Adipocyte (in vitro differentiated cells): ENCODE results near the gene RGS10.
A peak's percentile ranks its signal among the peaks of the same experiment; 100 is the strongest.
"Not testable (repeated sequence)": the region's sequence is repeated elsewhere in the genome, so short reads cannot be mapped to it uniquely, and the experiment has no call there.

ENCODE experiments used
- DNase-seq: peaks from one replicate; pipeline ENCODE4 v3.0.0-alpha.2; 2015; ENCODE audit warnings: low read depth
- H3K27me3 ChIP-seq: replicated peaks from 2 replicates; pipeline ENCODE4 v1.7.0; 2013; ENCODE audit warnings: mild to moderate bottlenecking, low read length, moderate library complexity; ENCODE audit not compliant: control insufficient read depth, insufficient read depth
- H3K36me3 ChIP-seq: 2 replicates; pipeline ENCODE4 v1.7.0; 2013; ENCODE audit warnings: low read length, mild to moderate bottlenecking, moderate library complexity; ENCODE audit not compliant: control insufficient read depth, insufficient read depth, severe bottlenecking
- H3K4me1 ChIP-seq: 2 replicates; pipeline ENCODE4 v1.7.0; 2013; ENCODE audit warnings: mild to moderate bottlenecking, low read length, moderate library complexity; ENCODE audit not compliant: control insufficient read depth, insufficient read depth
- H3K4me3 ChIP-seq: 2 replicates; pipeline ENCODE4 v1.7.0; 2013; ENCODE audit warnings: mild to moderate bottlenecking, low read length, moderate library complexity
- H3K9ac ChIP-seq: 2 replicates; pipeline ENCODE4 v1.7.0; 2013; ENCODE audit warnings: mild to moderate bottlenecking, low read length, moderate library complexity
- H3K9me3 ChIP-seq: 2 replicates; pipeline ENCODE4 v1.7.0; 2013; ENCODE audit warnings: mild to moderate bottlenecking, low read length, moderate library complexity; ENCODE audit not compliant: control insufficient read depth

The RGS10 gene

GRCh38 chr10:119542357-119542987 lies at the start of gene RGS10:
TSS of gene RGS10 (minus strand) at chr10:119542719. CDS start at chr10:119542638, 81 bp downstream.
- peak; percentile 89 for DNase-seq
- H3K4me1 ChIP-seq = peaks cover 18% of the 10 kb centered on the region
- peaks cover 2% of the 10 kb centered on the region for H3K27me3 ChIP-seq
- H3K4me3 ChIP-seq = peak within 1 kb of the TSS; percentile 84
- H3K9ac ChIP-seq = peak within 1 kb of the TSS; percentile 80
- no peaks in the 10 kb centered on the region for H3K36me3 ChIP-seq
- H3K9me3 ChIP-seq = no peaks in the 10 kb centered on the region

- H3K9ac ChIP-seq = no peak overlapping the region
- peaks cover 60% of the 10 kb centered on the region for H3K36me3 ChIP-seq
- H3K9me3 ChIP-seq = no peaks in the 10 kb centered on the region
- DNase-seq = no peak
- H3K4me1 ChIP-seq = peaks cover 18% of the 10 kb centered on the region
- H3K27me3 ChIP-seq = no peaks in the 10 kb centered on the region
- H3K4me3 ChIP-seq = no peak overlapping the region
Measured at GRCh38 chr10:119588071-119588470, 45.6 kb upstream of the RGS10 start.

- Histone ChIP-seq H3K4me1 (peaks cover 18% of the 10 kb centered on the region), H3K36me3 (peaks cover 98% of the 10 kb centered on the region), H3K9me3 (no peaks in the 10 kb centered on the region), H3K9ac (no peak overlapping the region), H3K27me3 (no peaks in the 10 kb centered on the region), H3K4me3 (no peak overlapping the region)
- DNase-seq = no peak
Measured at GRCh38 chr10:119578355-119578754, 35.8 kb upstream of the RGS10 start.

GRCh38 chr10:119575991-119576390 lies 33.5 kb upstream of the RGS10 start:
- no peaks in the 10 kb centered on the region for H3K9me3 ChIP-seq

GRCh38 chr10:119575506-119575905 lies 33.0 kb upstream of the RGS10 start:
- DNase-seq = no peak
- Histone ChIP-seq H3K4me1 (no peaks in the 10 kb centered on the region), H3K9ac (no peak overlapping the region), H3K4me3 (no peak overlapping the region), H3K36me3 (peaks cover 90% of the 10 kb centered on the region), H3K27me3 (no peaks in the 10 kb centered on the region), H3K9me3 (no peaks in the 10 kb centered on the region)

More at GRCh38 chr10:119575991-119576390, 33.5 kb upstream of the RGS10 start:
- peaks cover under 1% of the 10 kb centered on the region for H3K4me1 ChIP-seq
- no peaks in the 10 kb centered on the region for H3K27me3 ChIP-seq
- no peak overlapping the region for H3K4me3 ChIP-seq
- H3K36me3 ChIP-seq = peaks cover 94% of the 10 kb centered on the region
- DNase-seq = no peak
- H3K9ac ChIP-seq = no peak overlapping the region

- Histone ChIP-seq H3K9ac (no peak overlapping the region), H3K4me1 (peaks cover 8% of the 10 kb centered on the region), H3K9me3 (no peaks in the 10 kb centered on the region), H3K27me3 (no peaks in the 10 kb centered on the region), H3K36me3 (peaks cover 15% of the 10 kb centered on the region), H3K4me3 (no peak overlapping the region)
- no peak for DNase-seq
Measured at GRCh38 chr10:119567978-119568377, 25.5 kb upstream of the RGS10 start.

GRCh38 chr10:119562097-119562496 lies 19.6 kb upstream of the RGS10 start:
- no peak for DNase-seq
- Histone ChIP-seq H3K36me3 (no peaks in the 10 kb centered on the region), H3K4me3 (no peak overlapping the region), H3K9me3 (no peaks in the 10 kb centered on the region), H3K9ac (no peak overlapping the region), H3K27me3 (no peaks in the 10 kb centered on the region), H3K4me1 (no peaks in the 10 kb centered on the region)

- not testable (repeated sequence) for H3K36me3 ChIP-seq, H3K9me3 ChIP-seq, H3K4me3 ChIP-seq, DNase-seq, H3K9ac ChIP-seq, H3K27me3 ChIP-seq, H3K4me1 ChIP-seq
Measured at GRCh38 chr10:119559511-119559910, 17.0 kb upstream of the RGS10 start.

GRCh38 chr10:119556081-119556480 lies 13.6 kb upstream of the RGS10 start:
- DNase-seq, H3K27me3 ChIP-seq, H3K9me3 ChIP-seq, H3K4me3 ChIP-seq, H3K9ac ChIP-seq, H3K4me1 ChIP-seq, H3K36me3 ChIP-seq: not testable (repeated sequence)

GRCh38 chr10:119555178-119555784 lies 12.8 kb upstream of the RGS10 start:
- Histone ChIP-seq H3K27me3 (peaks cover 4% of the 10 kb centered on the region), H3K9me3 (no peaks in the 10 kb centered on the region), H3K9ac (no peak overlapping the region), H3K36me3 (no peaks in the 10 kb centered on the region), H3K4me3 (no peak overlapping the region), H3K4me1 (peaks cover 3% of the 10 kb centered on the region)
- DNase-seq = no peak

- peaks cover 7% of the 10 kb centered on the region for H3K9me3 ChIP-seq
- no peak for DNase-seq
- peaks cover 29% of the 10 kb centered on the region for H3K27me3 ChIP-seq
- no peak overlapping the region for H3K9ac ChIP-seq
- no peaks in the 10 kb centered on the region for H3K36me3 ChIP-seq
- peaks cover 3% of the 10 kb centered on the region for H3K4me1 ChIP-seq
- H3K4me3 ChIP-seq = no peak overlapping the region
Measured at GRCh38 chr10:119550827-119551226, 8.3 kb upstream of the RGS10 start.
